DND-41 (cell line): Measurements from ENCODE around the gene TNN.

Experiments
- EZH2 ChIP-seq: IDR thresholded peaks from 3 replicates; pipeline ENCODE4 v1.6.1; 2012; ENCODE audit warnings: borderline replicate concordance, low read depth, mild to moderate bottlenecking, moderate library complexity, low read length, inconsistent platforms; ENCODE audit not compliant: severe bottlenecking
- TF ChIP-seq, protein P1 (sequence below): IDR thresholded peaks from 2 replicates; pipeline ENCODE4 v1.5.1; 2012; ENCODE audit warnings: borderline replicate concordance, low read length, moderate library complexity, mild to moderate bottlenecking; ENCODE audit not compliant: poor library complexity, severe bottlenecking; ENCODE audit errors: extremely low read depth

DNA sequence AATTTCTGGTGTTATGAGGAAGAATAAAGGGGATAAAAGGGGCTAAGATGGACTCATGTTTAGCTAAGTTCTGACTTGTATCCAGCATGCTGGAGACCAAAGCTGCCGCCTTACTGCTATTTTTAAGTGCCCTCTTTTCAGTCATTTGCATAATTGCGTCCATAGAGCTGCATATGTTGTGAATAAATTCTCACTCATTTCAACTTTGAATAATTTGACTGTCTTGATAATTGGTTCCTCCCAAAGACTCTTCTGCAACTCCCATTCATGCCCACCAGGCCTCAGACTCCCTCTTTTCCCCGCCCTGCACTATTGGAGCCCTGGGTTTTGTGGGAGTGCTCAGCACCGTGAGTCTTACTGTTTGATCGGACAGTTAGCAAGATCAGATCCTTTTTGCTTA, 79.9 kb downstream of the TNN start:
- TF ChIP-seq, protein P1, sequence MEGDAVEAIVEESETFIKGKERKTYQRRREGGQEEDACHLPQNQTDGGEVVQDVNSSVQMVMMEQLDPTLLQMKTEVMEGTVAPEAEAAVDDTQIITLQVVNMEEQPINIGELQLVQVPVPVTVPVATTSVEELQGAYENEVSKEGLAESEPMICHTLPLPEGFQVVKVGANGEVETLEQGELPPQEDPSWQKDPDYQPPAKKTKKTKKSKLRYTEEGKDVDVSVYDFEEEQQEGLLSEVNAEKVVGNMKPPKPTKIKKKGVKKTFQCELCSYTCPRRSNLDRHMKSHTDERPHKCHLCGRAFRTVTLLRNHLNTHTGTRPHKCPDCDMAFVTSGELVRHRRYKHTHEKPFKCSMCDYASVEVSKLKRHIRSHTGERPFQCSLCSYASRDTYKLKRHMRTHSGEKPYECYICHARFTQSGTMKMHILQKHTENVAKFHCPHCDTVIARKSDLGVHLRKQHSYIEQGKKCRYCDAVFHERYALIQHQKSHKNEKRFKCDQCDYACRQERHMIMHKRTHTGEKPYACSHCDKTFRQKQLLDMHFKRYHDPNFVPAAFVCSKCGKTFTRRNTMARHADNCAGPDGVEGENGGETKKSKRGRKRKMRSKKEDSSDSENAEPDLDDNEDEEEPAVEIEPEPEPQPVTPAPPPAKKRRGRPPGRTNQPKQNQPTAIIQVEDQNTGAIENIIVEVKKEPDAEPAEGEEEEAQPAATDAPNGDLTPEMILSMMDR: no peak
- no peak for TF ChIP-seq EZH2
